ENCODE measurements around the gene POMT2. TPM values are rescaled to one million over a fixed set of nuclear protein-coding genes. Genes with fewer than 3 reads are reported as not detected.

POMT2 gene
- total RNA-seq, 2 donors from 2014 or later: 8.4 to 101 TPM

- no peaks in the 10 kb centered on the region for H3K36me3 ChIP-seq
- DNase-seq (ENCODE audit: low spot score): no peak
- H3K27ac ChIP-seq: no peak overlapping the region
- H3K27me3 ChIP-seq (replicated peaks; ENCODE audit: insufficient read depth): no peaks in the 10 kb centered on the region
- 62% methylated on average over 4 of the region's 4 CpGs for WGBS
- intact Hi-C loops (cut with DNase I): no loop called here
- H3K4me1 ChIP-seq (replicated peaks): no peaks in the 10 kb centered on the region
- no peaks in the 10 kb centered on the region for H3K9me3 ChIP-seq
- no peak for TF ChIP-seq POLR2AphosphoS5 (IDR thresholded peaks at IDR 0.05)
- TF ChIP-seq, protein P1, sequence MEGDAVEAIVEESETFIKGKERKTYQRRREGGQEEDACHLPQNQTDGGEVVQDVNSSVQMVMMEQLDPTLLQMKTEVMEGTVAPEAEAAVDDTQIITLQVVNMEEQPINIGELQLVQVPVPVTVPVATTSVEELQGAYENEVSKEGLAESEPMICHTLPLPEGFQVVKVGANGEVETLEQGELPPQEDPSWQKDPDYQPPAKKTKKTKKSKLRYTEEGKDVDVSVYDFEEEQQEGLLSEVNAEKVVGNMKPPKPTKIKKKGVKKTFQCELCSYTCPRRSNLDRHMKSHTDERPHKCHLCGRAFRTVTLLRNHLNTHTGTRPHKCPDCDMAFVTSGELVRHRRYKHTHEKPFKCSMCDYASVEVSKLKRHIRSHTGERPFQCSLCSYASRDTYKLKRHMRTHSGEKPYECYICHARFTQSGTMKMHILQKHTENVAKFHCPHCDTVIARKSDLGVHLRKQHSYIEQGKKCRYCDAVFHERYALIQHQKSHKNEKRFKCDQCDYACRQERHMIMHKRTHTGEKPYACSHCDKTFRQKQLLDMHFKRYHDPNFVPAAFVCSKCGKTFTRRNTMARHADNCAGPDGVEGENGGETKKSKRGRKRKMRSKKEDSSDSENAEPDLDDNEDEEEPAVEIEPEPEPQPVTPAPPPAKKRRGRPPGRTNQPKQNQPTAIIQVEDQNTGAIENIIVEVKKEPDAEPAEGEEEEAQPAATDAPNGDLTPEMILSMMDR (IDR thresholded peaks at IDR 0.05): no peak
- no peak for TF ChIP-seq POLR2A (IDR thresholded peaks at IDR 0.05)
- no peak overlapping the region for H3K4me3 ChIP-seq
Measured at GRCh38 chr14:77305696-77306095, 15.0 kb downstream of the POMT2 start.

- Histone ChIP-seq H3K4me1 (replicated peaks) (no peaks in the 10 kb centered on the region), H3K4me3 (no peak overlapping the region), H3K9me3 (no peaks in the 10 kb centered on the region), H3K27me3 (replicated peaks; ENCODE audit: insufficient read depth) (no peaks in the 10 kb centered on the region), H3K27ac (peak overlapping the region in 1 of 2 donors; percentile 38), H3K36me3 (no peaks in the 10 kb centered on the region)
- TF ChIP-seq POLR2A (IDR thresholded peaks at IDR 0.05): no peak
- peak; percentile 47 for TF ChIP-seq POLR2AphosphoS5 (IDR thresholded peaks at IDR 0.05)
- TF ChIP-seq, protein P1 (IDR thresholded peaks at IDR 0.05): no peak
- 50% methylated on average over 4 of the region's 4 CpGs for WGBS
- no peak for DNase-seq (ENCODE audit: low spot score)
- intact Hi-C loops (cut with DNase I): loop anchor here (5.0 kb wide), 1 partner anchor 249 kb away; no protein-coding TSS in a partner anchor
Measured at GRCh38 chr14:77303417-77304156, 17.1 kb downstream of the POMT2 start.

DNA sequence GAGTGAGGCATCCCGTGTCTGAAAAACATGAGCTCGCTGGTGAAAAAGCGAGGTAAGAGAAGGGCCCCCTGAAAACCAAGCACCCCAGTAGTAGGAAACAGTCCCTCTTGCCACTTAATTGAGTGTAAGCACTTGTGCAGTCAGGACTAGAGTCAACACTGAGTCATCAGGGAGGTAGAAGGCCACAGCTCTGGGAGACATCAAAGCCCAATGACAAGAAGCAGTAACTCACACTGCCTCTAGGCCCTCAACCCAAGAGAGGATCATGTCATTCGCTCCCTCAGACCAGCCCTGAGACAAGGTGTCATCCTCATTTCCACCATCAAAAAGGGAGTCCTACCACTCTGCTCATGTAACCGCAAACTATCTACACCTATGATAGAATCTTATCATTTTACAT is 17.8 kb downstream of the POMT2 start:
- Histone ChIP-seq H3K4me1 (replicated peaks) (no peaks in the 10 kb centered on the region), H3K27me3 (replicated peaks; ENCODE audit: insufficient read depth) (no peaks in the 10 kb centered on the region), H3K4me3 (no peak overlapping the region), H3K27ac (peak overlapping the region in 1 of 2 donors; percentile 38), H3K36me3 (no peaks in the 10 kb centered on the region), H3K9me3 (no peaks in the 10 kb centered on the region)
- TF ChIP-seq, protein P1 (IDR thresholded peaks at IDR 0.05): no peak
- no peak for TF ChIP-seq POLR2AphosphoS5 (IDR thresholded peaks at IDR 0.05)
- no peak for TF ChIP-seq POLR2A (IDR thresholded peaks at IDR 0.05)
- intact Hi-C loops (cut with DNase I): loop anchor here (5.0 kb wide), 1 partner anchor 249 kb away; no protein-coding TSS in a partner anchor
- DNase-seq (ENCODE audit: low spot score): no peak
- WGBS: 93% methylated on average over 5 of the region's 5 CpGs

GRCh38 chr14:77301103-77301502 is 19.6 kb downstream of the POMT2 start:
- WGBS: 34% methylated on average over 10 of the region's 10 CpGs
- Histone ChIP-seq H3K4me3 (no peak overlapping the region), H3K36me3 (no peaks in the 10 kb centered on the region), H3K27ac (no peak overlapping the region), H3K9me3 (no peaks in the 10 kb centered on the region), H3K4me1 (replicated peaks) (no peaks in the 10 kb centered on the region), H3K27me3 (replicated peaks; ENCODE audit: insufficient read depth) (no peaks in the 10 kb centered on the region)
- DNase-seq (ENCODE audit: low spot score): peak; percentile 68
- TF ChIP-seq, protein P1 (IDR thresholded peaks at IDR 0.05): peak; percentile 36 to 82 (median 74)
- TF ChIP-seq POLR2A (IDR thresholded peaks at IDR 0.05) (no peak), POLR2AphosphoS5 (IDR thresholded peaks at IDR 0.05) (peak; percentile 46)
- intact Hi-C loops (cut with DNase I): loop anchor here (5.0 kb wide), 1 partner anchor 251 kb away; no protein-coding TSS in a partner anchor

DNA sequence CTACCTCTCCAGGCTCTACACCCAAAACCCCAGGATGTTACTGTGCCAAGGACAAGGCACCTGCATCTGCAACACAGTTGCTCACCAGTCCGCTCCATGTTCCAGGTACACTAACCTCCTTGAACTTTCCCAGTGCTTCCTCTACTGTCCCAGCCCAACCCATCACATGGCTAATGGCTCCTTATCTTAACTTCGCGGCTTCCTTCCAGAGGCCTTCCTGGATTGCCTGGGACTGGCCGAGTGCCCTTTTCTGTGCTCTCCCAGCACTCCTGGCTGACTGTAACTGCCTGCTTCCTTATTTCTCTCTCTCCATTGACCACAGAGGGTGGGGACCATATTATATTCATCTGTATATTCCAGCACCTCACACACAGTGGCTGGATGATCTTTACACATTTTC is 20.9 kb downstream of the POMT2 start:
- no peak for DNase-seq (ENCODE audit: low spot score)
- no peak overlapping the region for H3K27ac ChIP-seq
- H3K4me3 ChIP-seq: no peak overlapping the region
- H3K9me3 ChIP-seq: no peaks in the 10 kb centered on the region
- H3K4me1 ChIP-seq (replicated peaks): no peaks in the 10 kb centered on the region
- no peaks in the 10 kb centered on the region for H3K36me3 ChIP-seq
- 87% methylated on average over 4 of the region's 4 CpGs for WGBS
- TF ChIP-seq, protein P1 (IDR thresholded peaks at IDR 0.05): no peak
- TF ChIP-seq POLR2AphosphoS5 (IDR thresholded peaks at IDR 0.05): no peak
- no peak for TF ChIP-seq POLR2A (IDR thresholded peaks at IDR 0.05)
- intact Hi-C loops (cut with DNase I): loop anchor here (5.0 kb wide), 1 partner anchor 253 kb away; no protein-coding TSS in a partner anchor
- no peaks in the 10 kb centered on the region for H3K27me3 ChIP-seq (replicated peaks; ENCODE audit: insufficient read depth)
